ENCODE data around the gene PRKG1.
A peak's percentile ranks its signal among the peaks of the same experiment; 100 is the strongest.

Gene PRKG1

GRCh38 chr10:52110576-52110975, 1036.3 kb downstream of the PRKG1 start:
- H3K4me2 ChIP-seq (ENCODE audit: low read length), result no peak overlapping the region
- H3K14ac ChIP-seq (ENCODE audit: low read length), result no peak overlapping the region
- H2AK5ac ChIP-seq (ENCODE audit: low read length), result no peak overlapping the region
- no peaks in the 10 kb centered on the region for H3K36me3 ChIP-seq (ENCODE audit: control insufficient read depth in 1 of 2, insufficient read depth in 2 of 2, low read length in 2 of 2)
- H3K9ac ChIP-seq (ENCODE audit: low read length), result no peak overlapping the region
- no CpG with 5 or more reads among the region's 5 CpGs for WGBS (ENCODE audit: extremely low coverage, insufficient coverage, insufficient read length)
- H3K4me3 ChIP-seq (ENCODE audit: low read depth, low read length), result no peak overlapping the region
- H2BK12ac ChIP-seq (ENCODE audit: low read length), result no peak overlapping the region
- no peak overlapping the region for H2BK120ac ChIP-seq (ENCODE audit: insufficient read depth, low read length, poor library complexity)
- no peak overlapping the region for H3K4ac ChIP-seq (ENCODE audit: low read depth, low read length)
- no peak overlapping the region for H4K8ac ChIP-seq (ENCODE audit: low read depth, low read length)
- no peaks in the 10 kb centered on the region for H3K27me3 ChIP-seq (ENCODE audit: insufficient read depth, low read length)
- peak in 1 of 2 donors; percentile 13 for DNase-seq
- H3K4me1 ChIP-seq (ENCODE audit: control insufficient read depth in 1 of 2, insufficient read depth in 2 of 2, low read length in 2 of 2), result no peaks in the 10 kb centered on the region
- H3K27ac ChIP-seq (ENCODE audit: low read depth, low read length), result no peak overlapping the region
- H4K12ac ChIP-seq (ENCODE audit: low read depth, low read length), result no peak overlapping the region
- no peaks in the 10 kb centered on the region for H3K9me3 ChIP-seq (ENCODE audit: insufficient read depth, low read depth, low read length)
- H2BK5ac ChIP-seq (ENCODE audit: low read depth, low read length, poor library complexity), result no peak overlapping the region
- no peak overlapping the region for H3K18ac ChIP-seq (ENCODE audit: low read length)
- no peaks in the 10 kb centered on the region for H3K79me2 ChIP-seq (ENCODE audit: control insufficient read depth, insufficient read depth, low read length, poor library complexity)
- no peak overlapping the region for H4K91ac ChIP-seq (ENCODE audit: low read depth, low read length)
- no peak overlapping the region for H3K23ac ChIP-seq (ENCODE audit: low read length)
- H2AFZ ChIP-seq (ENCODE audit: insufficient read depth, low read length, poor library complexity), result no peak overlapping the region
- H3K79me1 ChIP-seq (ENCODE audit: low read length), result no peaks in the 10 kb centered on the region

- no peak for DNase-seq
- Histone ChIP-seq H3K4me3 (ENCODE audit: low read depth, low read length) (no peak overlapping the region), H2BK12ac (ENCODE audit: low read length) (no peak overlapping the region), H3K23ac (ENCODE audit: low read length) (no peak overlapping the region), H4K12ac (ENCODE audit: low read depth, low read length) (no peak overlapping the region), H3K18ac (ENCODE audit: low read length) (no peak overlapping the region), H3K27ac (ENCODE audit: low read depth, low read length) (no peak overlapping the region), H2BK120ac (ENCODE audit: insufficient read depth, low read length, poor library complexity) (no peak overlapping the region), H4K8ac (ENCODE audit: low read depth, low read length) (no peak overlapping the region), H3K36me3 (ENCODE audit: control insufficient read depth in 1 of 2, insufficient read depth in 2 of 2, low read length in 2 of 2) (no peaks in the 10 kb centered on the region), H3K4me2 (ENCODE audit: low read length) (no peak overlapping the region), H3K9ac (ENCODE audit: low read length) (no peak overlapping the region), H4K91ac (ENCODE audit: low read depth, low read length) (no peak overlapping the region), H2BK5ac (ENCODE audit: low read depth, low read length, poor library complexity) (no peak overlapping the region), H2AK5ac (ENCODE audit: low read length) (no peak overlapping the region), H3K79me2 (ENCODE audit: control insufficient read depth, insufficient read depth, low read length, poor library complexity) (no peaks in the 10 kb centered on the region), H3K4me1 (ENCODE audit: control insufficient read depth in 1 of 2, insufficient read depth in 2 of 2, low read length in 2 of 2) (no peaks in the 10 kb centered on the region), H3K9me3 (ENCODE audit: insufficient read depth, low read depth, low read length) (no peaks in the 10 kb centered on the region), H3K79me1 (ENCODE audit: low read length) (no peaks in the 10 kb centered on the region), H3K4ac (ENCODE audit: low read depth, low read length) (no peak overlapping the region), H3K27me3 (ENCODE audit: insufficient read depth, low read length) (no peaks in the 10 kb centered on the region), H3K14ac (ENCODE audit: low read length) (no peak overlapping the region), H2AFZ (ENCODE audit: insufficient read depth, low read length, poor library complexity) (no peak overlapping the region)
- WGBS (ENCODE audit: extremely low coverage, insufficient coverage, insufficient read length), result no CpG with 5 or more reads among the region's 3 CpGs
Measured at GRCh38 chr10:52111101-52111891, 1037.0 kb downstream of the PRKG1 start.

GRCh38 chr10:52115823-52116222, 1041.5 kb downstream of the PRKG1 start:
- H2BK12ac ChIP-seq (ENCODE audit: low read length), result no peak overlapping the region
- no peak overlapping the region for H3K18ac ChIP-seq (ENCODE audit: low read length)
- H3K4ac ChIP-seq (ENCODE audit: low read depth, low read length), result no peak overlapping the region
- H3K79me1 ChIP-seq (ENCODE audit: low read length), result no peaks in the 10 kb centered on the region
- no peak overlapping the region for H3K9ac ChIP-seq (ENCODE audit: low read length)
- H3K36me3 ChIP-seq (ENCODE audit: control insufficient read depth in 1 of 2, insufficient read depth in 2 of 2, low read length in 2 of 2), result no peaks in the 10 kb centered on the region
- no peak overlapping the region for H3K14ac ChIP-seq (ENCODE audit: low read length)
- H3K4me2 ChIP-seq (ENCODE audit: low read length), result no peak overlapping the region
- H3K4me1 ChIP-seq (ENCODE audit: control insufficient read depth in 1 of 2, insufficient read depth in 2 of 2, low read length in 2 of 2), result no peaks in the 10 kb centered on the region
- H3K4me3 ChIP-seq (ENCODE audit: low read depth, low read length), result no peak overlapping the region
- no peak overlapping the region for H4K8ac ChIP-seq (ENCODE audit: low read depth, low read length)
- H3K79me2 ChIP-seq (ENCODE audit: control insufficient read depth, insufficient read depth, low read length, poor library complexity), result no peaks in the 10 kb centered on the region
- WGBS (ENCODE audit: extremely low coverage, insufficient coverage, insufficient read length), result no CpG with 5 or more reads among the region's 3 CpGs
- H2AFZ ChIP-seq (ENCODE audit: insufficient read depth, low read length, poor library complexity), result no peak overlapping the region
- H3K9me3 ChIP-seq (ENCODE audit: insufficient read depth, low read depth, low read length), result no peaks in the 10 kb centered on the region
- H3K27ac ChIP-seq (ENCODE audit: low read depth, low read length), result no peak overlapping the region
- H4K12ac ChIP-seq (ENCODE audit: low read depth, low read length), result no peak overlapping the region
- H2AK5ac ChIP-seq (ENCODE audit: low read length), result no peak overlapping the region
- H2BK5ac ChIP-seq (ENCODE audit: low read depth, low read length, poor library complexity), result no peak overlapping the region
- H4K91ac ChIP-seq (ENCODE audit: low read depth, low read length), result no peak overlapping the region
- H3K23ac ChIP-seq (ENCODE audit: low read length), result no peak overlapping the region
- no peaks in the 10 kb centered on the region for H3K27me3 ChIP-seq (ENCODE audit: insufficient read depth, low read length)
- H2BK120ac ChIP-seq (ENCODE audit: insufficient read depth, low read length, poor library complexity), result no peak overlapping the region
- no peak for DNase-seq

GRCh38 chr10:52119507-52119906, 1045.2 kb downstream of the PRKG1 start:
- H3K23ac ChIP-seq (ENCODE audit: low read length), result no peak overlapping the region
- H3K27me3 ChIP-seq (ENCODE audit: insufficient read depth, low read length), result no peaks in the 10 kb centered on the region
- H3K14ac ChIP-seq (ENCODE audit: low read length), result no peak overlapping the region
- H3K4me3 ChIP-seq (ENCODE audit: low read depth, low read length), result no peak overlapping the region
- no peak overlapping the region for H4K12ac ChIP-seq (ENCODE audit: low read depth, low read length)
- no peak overlapping the region for H4K8ac ChIP-seq (ENCODE audit: low read depth, low read length)
- no peak overlapping the region for H3K4ac ChIP-seq (ENCODE audit: low read depth, low read length)
- H3K79me1 ChIP-seq (ENCODE audit: low read length), result no peaks in the 10 kb centered on the region
- no peak overlapping the region for H2AFZ ChIP-seq (ENCODE audit: insufficient read depth, low read length, poor library complexity)
- H2BK5ac ChIP-seq (ENCODE audit: low read depth, low read length, poor library complexity), result no peak overlapping the region
- no peak overlapping the region for H4K91ac ChIP-seq (ENCODE audit: low read depth, low read length)
- no peaks in the 10 kb centered on the region for H3K4me1 ChIP-seq (ENCODE audit: control insufficient read depth in 1 of 2, insufficient read depth in 2 of 2, low read length in 2 of 2)
- H3K27ac ChIP-seq (ENCODE audit: low read depth, low read length), result no peak overlapping the region
- DNase-seq, result no peak
- no peaks in the 10 kb centered on the region for H3K36me3 ChIP-seq (ENCODE audit: control insufficient read depth in 1 of 2, insufficient read depth in 2 of 2, low read length in 2 of 2)
- no peak overlapping the region for H3K4me2 ChIP-seq (ENCODE audit: low read length)
- H3K9ac ChIP-seq (ENCODE audit: low read length), result no peak overlapping the region
- no peaks in the 10 kb centered on the region for H3K9me3 ChIP-seq (ENCODE audit: insufficient read depth, low read depth, low read length)
- no peak overlapping the region for H2BK120ac ChIP-seq (ENCODE audit: insufficient read depth, low read length, poor library complexity)
- H3K18ac ChIP-seq (ENCODE audit: low read length), result no peak overlapping the region
- no peak overlapping the region for H2AK5ac ChIP-seq (ENCODE audit: low read length)
- no peaks in the 10 kb centered on the region for H3K79me2 ChIP-seq (ENCODE audit: control insufficient read depth, insufficient read depth, low read length, poor library complexity)
- no peak overlapping the region for H2BK12ac ChIP-seq (ENCODE audit: low read length)

Data from trophoblast cell (in vitro differentiated cells and primary cell).